ENCODE results near the gene LAMB2. TPM values are rescaled to one million over a fixed set of nuclear protein-coding genes. Genes with fewer than 3 reads are reported as not detected.

Gene LAMB2
- total and polyA plus RNA-seq, 2 experiments from 2014 or later = 71.3 to 154 TPM

- no peak overlapping the region for H3K4me2 ChIP-seq
Measured at GRCh38 chr3:49173792-49174170, 40.9 kb upstream of the LAMB2 start.

GRCh38 chr3:49173116-49173791 lies 40.4 kb upstream of the LAMB2 start:
- H3K9me3 Mint-ChIP-seq = no peaks in the 10 kb centered on the region
- Histone ChIP-seq H3F3A (replicated peaks; ENCODE audit: low read depth) (no peaks in the 10 kb centered on the region), H3K4me2 (peak overlapping the region; percentile 57; the same call in 1 of the 2 replicates), H3K4me1 (ENCODE audit: insufficient read depth) (peaks cover 9% of the 10 kb centered on the region), H4K20me1 (replicated peaks; ENCODE audit: insufficient read depth) (no peaks in the 10 kb centered on the region), H3K27ac (ENCODE audit: low read depth) (no peak overlapping the region), H3K36me3 (ENCODE audit: insufficient read depth) (no peaks in the 10 kb centered on the region), H3K9me2 (ENCODE audit: insufficient read depth) (no peaks in the 10 kb centered on the region), H2AFZ (no peak overlapping the region), H3K79me2 (replicated peaks; ENCODE audit: insufficient read depth) (no peaks in the 10 kb centered on the region), H3K4me3 (peak overlapping the region; percentile 32; the same call in 1 of the 2 replicates), H3K27me3 (ENCODE audit: insufficient read depth) (no peaks in the 10 kb centered on the region)
- peak; percentile 59 for DNase-seq (ENCODE audit: low spot score)
- peaks cover 21% of the 10 kb centered on the region for H3K4me1 Mint-ChIP-seq
- no peak overlapping the region for H3K27ac Mint-ChIP-seq
- ATAC-seq = peak; percentile 20
- peaks cover 2% of the 10 kb centered on the region; the same call in 1 of the 3 replicates for H3K36me3 Mint-ChIP-seq (ENCODE audit: low read depth)
- peaks cover 9% of the 10 kb centered on the region for H3K27me3 Mint-ChIP-seq (ENCODE audit: insufficient read depth, low read depth, poor library complexity)
- peak overlapping the region; percentile 6; the same call in 1 of the 3 replicates for H3K4me3 Mint-ChIP-seq
- TF ChIP-seq EZH2 (IDR thresholded peaks at IDR 0.05; ENCODE audit: low read depth, unreplicated experiment) (no peak), CTCF (conservative IDR thresholded peaks at IDR 0.05; ENCODE audit: low read depth in 2 of 2) (no peak), NANOG (IDR thresholded peaks at IDR 0.05; ENCODE audit: borderline replicate concordance) (no peak), EZH2phosphoT487 (IDR thresholded peaks at IDR 0.05; ENCODE audit: unreplicated experiment) (no peak), ZNF462 (CRISPR knock-in tag; IDR thresholded peaks at IDR 0.05) (no peak), STAT1 (IDR thresholded peaks at IDR 0.05; ENCODE audit: unreplicated experiment) (no peak), CREB1 (CRISPR knock-in tag; IDR thresholded peaks at IDR 0.05; ENCODE audit: low read depth) (no peak), JUNB (IDR thresholded peaks at IDR 0.05; ENCODE audit: unreplicated experiment) (no peak)

More at GRCh38 chr3:49173792-49174170, 40.9 kb upstream of the LAMB2 start:
- Mint-ChIP-seq H3K27me3 (ENCODE audit: insufficient read depth, low read depth, poor library complexity) (peaks cover 8% of the 10 kb centered on the region), H3K27ac (no peak overlapping the region), H3K36me3 (ENCODE audit: low read depth) (peaks cover 2% of the 10 kb centered on the region; the same call in 1 of the 3 replicates), H3K4me3 (peak overlapping the region; percentile 6; the same call in 1 of the 3 replicates), H3K9me3 (no peaks in the 10 kb centered on the region), H3K4me1 (peaks cover 21% of the 10 kb centered on the region)
- Histone ChIP-seq H4K20me1 (replicated peaks; ENCODE audit: insufficient read depth) (no peaks in the 10 kb centered on the region), H3K4me3 (peak overlapping the region; percentile 32; the same call in 1 of the 2 replicates), H3K4me1 (ENCODE audit: insufficient read depth) (peaks cover 9% of the 10 kb centered on the region), H3K27ac (ENCODE audit: low read depth) (no peak overlapping the region), H3K36me3 (ENCODE audit: insufficient read depth) (no peaks in the 10 kb centered on the region), H3K9me2 (ENCODE audit: insufficient read depth) (no peaks in the 10 kb centered on the region), H3K27me3 (ENCODE audit: insufficient read depth) (no peaks in the 10 kb centered on the region), H3F3A (replicated peaks; ENCODE audit: low read depth) (no peaks in the 10 kb centered on the region), H3K79me2 (replicated peaks; ENCODE audit: insufficient read depth) (no peaks in the 10 kb centered on the region), H2AFZ (no peak overlapping the region)
- DNase-seq (ENCODE audit: low spot score) (no peak), ATAC-seq (no peak)
- TF ChIP-seq ZNF114 (CRISPR knock-in tag; IDR thresholded peaks at IDR 0.05) (no peak), ETS1 (IDR thresholded peaks at IDR 0.05) (no peak), POLR2AphosphoS5 (IDR thresholded peaks at IDR 0.05; ENCODE audit: low read depth) (no peak), CREB1 (CRISPR knock-in tag; IDR thresholded peaks at IDR 0.05; ENCODE audit: low read depth) (no peak)
